Hair follicular keratinocyte (primary cell): ENCODE results near the gene DNAJB11. TPM values are rescaled to one million over a fixed set of nuclear protein-coding genes. Genes with fewer than 3 reads are reported as not detected.

Experiments used
- total RNA-seq: library from RNA; depleted of rRNA; stranded (reverse); fragments of >200 nt; gene quantifications from 2 replicates; pipeline ENCODE4 v1.2.3, GENCODE V29; 2015

Gene DNAJB11
- total RNA-seq, result 64.6 and 130 TPM in 2 replicates

DNA sequence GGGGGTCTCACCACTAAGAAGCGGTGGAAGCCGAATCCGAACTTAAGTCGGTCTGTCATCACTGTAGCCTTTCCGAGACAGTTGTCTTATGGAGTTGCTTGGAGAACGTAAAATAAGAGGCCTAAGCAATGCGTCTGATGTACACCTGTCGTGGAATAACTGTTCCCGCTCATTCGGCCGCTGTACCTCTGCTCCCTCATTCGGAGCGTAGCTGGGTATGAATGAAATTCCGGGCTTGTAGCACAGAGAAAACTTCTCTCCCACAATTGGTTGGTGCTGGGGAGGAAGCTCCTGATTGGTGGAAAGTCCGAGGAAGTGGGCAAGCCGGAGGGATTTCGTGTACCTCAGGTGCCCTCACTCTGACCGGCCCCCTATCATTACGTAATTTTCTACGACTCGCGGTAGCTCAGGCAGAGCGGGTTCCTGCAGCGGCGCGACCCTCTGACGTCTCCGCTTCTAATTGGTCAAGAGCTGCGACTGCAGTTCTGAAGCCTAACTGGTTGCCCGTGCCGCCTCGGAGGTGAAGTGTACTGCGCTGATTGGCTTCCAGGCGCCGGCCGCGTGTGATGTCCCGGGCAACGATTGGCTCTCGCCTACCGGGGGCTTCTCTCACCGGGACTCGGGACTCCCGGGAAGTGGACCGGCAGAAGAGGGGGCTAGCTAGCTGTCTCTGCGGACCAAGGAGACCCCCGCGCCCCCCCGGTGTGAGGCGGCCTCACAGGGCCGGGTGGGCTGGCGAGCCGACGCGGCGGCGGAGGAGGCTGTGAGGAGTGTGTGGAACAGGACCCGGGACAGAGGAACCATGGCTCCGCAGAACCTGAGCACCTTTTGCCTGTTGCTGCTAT lies at the start of gene DNAJB11:
Gene DNAJB11 (plus strand): TSS at position 625 of the 845 bp plus-strand sequence. CDS start 178 bp downstream, at position 803.

DNA sequence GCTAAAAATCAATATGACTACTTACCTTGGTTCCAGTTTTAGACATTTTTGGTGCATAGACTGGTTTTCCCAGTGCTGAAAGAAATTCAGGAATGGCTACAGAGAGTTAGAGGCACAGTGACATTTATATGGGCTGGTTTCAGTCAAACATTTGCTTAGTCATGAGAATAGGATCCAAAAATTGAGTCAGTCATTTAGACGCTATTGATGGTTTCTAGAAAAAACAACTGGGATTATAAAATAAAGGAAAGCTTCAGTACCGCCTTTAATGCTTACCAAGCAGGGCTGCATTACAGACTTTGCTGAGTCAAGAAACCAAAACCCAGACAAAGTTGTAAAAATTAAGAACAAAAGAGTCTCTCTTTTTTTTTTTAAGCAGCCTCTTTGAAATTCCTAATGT lies 26.2 kb upstream of the DNAJB11 start, which contains the start of gene CRYGS:
Gene CRYGS (minus strand): TSS at position 100 of the 400 bp plus-strand sequence. CDS start 54 bp downstream, at position 46.

DNA sequence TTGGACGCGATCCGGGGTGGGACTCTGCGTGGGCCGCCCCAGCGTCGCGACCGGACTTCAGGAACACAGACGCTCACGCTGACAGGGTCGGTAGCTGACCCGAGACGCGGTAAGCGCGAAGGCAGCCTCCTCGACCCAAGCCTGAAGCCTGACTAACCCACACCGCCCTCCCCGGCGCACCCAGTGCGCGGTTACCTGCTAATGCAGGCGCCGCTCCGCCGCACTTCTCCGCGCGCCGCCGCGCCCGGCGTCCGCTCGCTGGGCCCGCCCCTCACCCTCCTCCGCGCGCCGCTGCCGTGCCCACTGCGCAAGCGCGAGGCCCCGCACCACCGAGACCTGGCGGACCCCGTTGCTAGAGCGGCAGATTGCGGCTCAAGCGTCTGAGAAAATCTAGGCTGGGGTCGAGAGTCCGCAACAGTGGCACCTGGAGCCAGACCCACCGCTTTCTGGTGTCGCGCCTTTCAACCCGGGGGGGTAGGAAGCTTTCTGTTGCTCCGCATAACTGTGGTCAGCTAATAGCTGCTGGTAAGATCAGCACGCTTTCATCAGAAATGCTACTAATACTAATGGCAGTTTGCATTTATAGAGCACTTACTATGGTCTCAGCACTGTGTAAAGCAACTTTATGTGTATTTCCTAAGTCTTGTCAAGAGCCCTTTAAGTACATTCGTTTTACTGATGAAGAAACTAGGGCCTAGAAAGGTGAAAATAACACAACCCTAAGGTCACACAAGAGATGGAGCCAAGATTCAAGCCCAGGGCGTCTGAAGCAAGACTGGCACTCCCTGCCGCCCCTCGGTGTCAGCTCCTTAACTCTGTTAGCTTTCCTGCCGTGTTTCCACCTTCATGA lies 3.2 kb upstream of the DNAJB11 start, which contains the start of gene TBCCD1:
Gene TBCCD1 (minus strand): TSS at position 268 of the 850 bp plus-strand sequence. CDS start 3,010 bp downstream, outside the sequence.

DNA sequence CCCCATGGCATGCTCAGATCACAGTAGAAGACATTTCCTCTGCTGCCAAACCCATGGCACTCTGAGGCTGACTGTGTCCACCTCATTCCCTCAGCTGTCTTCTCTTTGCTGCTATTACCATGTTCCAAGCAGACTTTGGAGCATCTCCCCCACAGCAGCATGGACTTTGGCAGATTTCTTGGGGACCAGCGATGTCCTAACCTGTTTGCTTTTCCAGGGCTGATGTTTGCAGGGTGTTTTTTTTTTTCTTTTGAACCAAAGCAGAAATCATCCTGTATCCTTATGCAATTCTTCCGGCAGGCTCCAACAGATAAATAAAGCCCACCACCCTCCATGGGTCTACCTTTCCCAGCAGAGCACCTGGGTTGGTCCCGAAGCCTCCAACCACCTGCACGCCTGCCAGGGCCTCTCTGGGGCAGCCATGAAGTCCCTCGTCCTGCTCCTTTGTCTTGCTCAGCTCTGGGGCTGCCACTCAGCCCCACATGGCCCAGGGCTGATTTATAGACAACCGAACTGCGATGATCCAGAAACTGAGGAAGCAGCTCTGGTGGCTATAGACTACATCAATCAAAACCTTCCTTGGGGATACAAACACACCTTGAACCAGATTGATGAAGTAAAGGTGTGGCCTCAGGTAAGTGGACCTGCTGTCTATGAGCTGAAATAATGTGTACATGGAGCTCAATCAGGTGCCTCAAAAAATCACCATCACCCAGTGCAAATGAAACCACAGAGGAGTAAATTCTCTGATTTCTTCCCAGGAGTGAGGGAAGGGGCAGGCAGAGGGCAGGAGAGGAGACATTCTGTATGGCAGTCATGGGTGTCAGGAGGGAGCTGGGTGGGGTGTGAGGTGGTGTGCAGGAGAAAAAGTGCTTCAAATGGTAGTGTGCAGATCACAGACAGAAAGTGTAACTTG lies 42.5 kb downstream of the DNAJB11 start, which contains the start of gene AHSG:
Gene AHSG (plus strand): TSS at position 340 of the 916 bp plus-strand sequence. CDS start 82 bp downstream, at position 422.

Other genes starting within 250 kb of the DNAJB11 start
- gene DGKG, start 208.5 kb upstream of the DNAJB11 start, total RNA-seq, result 0.31 and 0.57 TPM in 2 replicates
- gene CRYGS, start 26.3 kb upstream of the DNAJB11 start, total RNA-seq, result 0.23 and 0.84 TPM in 2 replicates
- gene TBCCD1, start 3.4 kb upstream of the DNAJB11 start, total RNA-seq, result 10.6 and 12.3 TPM in 2 replicates
- gene AHSG, start 42.3 kb downstream of the DNAJB11 start, total RNA-seq, result 0.47 TPM in 1 of 2 replicates, not detected in the other
- not detected in 2 replicates for gene FETUB, start 69.7 kb downstream of the DNAJB11 start, total RNA-seq
- gene HRG, start 95.3 kb downstream of the DNAJB11 start, total RNA-seq, result 0.11 TPM in 1 of 2 replicates, not detected in the other
- gene KNG1, start 146.6 kb downstream of the DNAJB11 start, total RNA-seq, result not detected in 2 replicates
- gene EIF4A2, start 212.9 kb downstream of the DNAJB11 start, total RNA-seq, result 175 and 285 TPM in 2 replicates
- gene RFC4, start 235.8 kb downstream of the DNAJB11 start, total RNA-seq, result 37.5 and 73.3 TPM in 2 replicates